ENCODE measurements around the gene GNAL.
A peak's percentile ranks its signal among the peaks of the same experiment; 100 is the strongest.

Gene GNAL

GRCh38 chr18:11785444-11786055 is 96.5 kb downstream of the GNAL start:
- Histone ChIP-seq H3K4me3 (ENCODE audit: low read length) (no peak overlapping the region), H3F3A (ENCODE audit: control insufficient read depth, insufficient read depth) (no peaks in the 10 kb centered on the region), H3K27ac (ENCODE audit: low read depth, low read length) (no peak overlapping the region), H4K20me1 (ENCODE audit: control insufficient read depth, insufficient read depth, low read depth, low read length) (no peaks in the 10 kb centered on the region), H3K36me3 (ENCODE audit: control insufficient read depth, low read length) (no peaks in the 10 kb centered on the region), H3K4me1 (ENCODE audit: control insufficient read depth, low read length) (peaks cover 19% of the 10 kb centered on the region), H3K27me3 (ENCODE audit: control insufficient read depth, low read length) (no peaks in the 10 kb centered on the region), H3K4me2 (ENCODE audit: low read length) (no peak overlapping the region), H3K9me3 (ENCODE audit: control insufficient read depth, insufficient read depth, low read length) (no peaks in the 10 kb centered on the region), H3K79me2 (ENCODE audit: control insufficient read depth, low read length) (no peaks in the 10 kb centered on the region), H3K9me2 (replicated peaks; ENCODE audit: control insufficient read depth, low read length) (no peaks in the 10 kb centered on the region)
- no peak for TF ChIP-seq CTCF (IDR thresholded peaks at IDR 0.05; ENCODE audit: low read depth, low read length, poor library complexity, severe bottlenecking)
- no peak for TF ChIP-seq EZH2phosphoT487 (IDR thresholded peaks at IDR 0.05; ENCODE audit: borderline replicate concordance, low read length)

- H3K79me2 ChIP-seq (ENCODE audit: control insufficient read depth, low read length), result no peaks in the 10 kb centered on the region
- no peaks in the 10 kb centered on the region for H3K9me2 ChIP-seq (replicated peaks; ENCODE audit: control insufficient read depth, low read length)
- peak overlapping the region; percentile 52 for H3K4me2 ChIP-seq (ENCODE audit: low read length)
- no peak overlapping the region for H3K27ac ChIP-seq (ENCODE audit: low read depth, low read length)
- no peaks in the 10 kb centered on the region for H3K9me3 ChIP-seq (ENCODE audit: control insufficient read depth, insufficient read depth, low read length)
- no peaks in the 10 kb centered on the region for H3F3A ChIP-seq (ENCODE audit: control insufficient read depth, insufficient read depth)
- H4K20me1 ChIP-seq (ENCODE audit: control insufficient read depth, insufficient read depth, low read depth, low read length), result no peaks in the 10 kb centered on the region
- TF ChIP-seq EZH2phosphoT487 (IDR thresholded peaks at IDR 0.05; ENCODE audit: borderline replicate concordance, low read length) (no peak), CTCF (IDR thresholded peaks at IDR 0.05; ENCODE audit: low read depth, low read length, poor library complexity, severe bottlenecking) (no peak)
- H3K27me3 ChIP-seq (ENCODE audit: control insufficient read depth, low read length), result no peaks in the 10 kb centered on the region
- peaks cover 23% of the 10 kb centered on the region for H3K4me1 ChIP-seq (ENCODE audit: control insufficient read depth, low read length)
- H3K4me3 ChIP-seq (ENCODE audit: low read length), result 0 out of 2 replicates have a peak overlapping the region, but pooled peaks have one; percentile 18
- H3K36me3 ChIP-seq (ENCODE audit: control insufficient read depth, low read length), result no peaks in the 10 kb centered on the region
Measured at GRCh38 chr18:11789716-11790510, 100.8 kb downstream of the GNAL start.

- no peaks in the 10 kb centered on the region for H3K36me3 ChIP-seq (ENCODE audit: control insufficient read depth, low read length)
- peaks cover 23% of the 10 kb centered on the region for H3K4me1 ChIP-seq (ENCODE audit: control insufficient read depth, low read length)
- H3K27ac ChIP-seq (ENCODE audit: low read depth, low read length), result no peak overlapping the region
- no peaks in the 10 kb centered on the region for H4K20me1 ChIP-seq (ENCODE audit: control insufficient read depth, insufficient read depth, low read depth, low read length)
- H3K4me3 ChIP-seq (ENCODE audit: low read length), result no peak overlapping the region
- no peaks in the 10 kb centered on the region for H3F3A ChIP-seq (ENCODE audit: control insufficient read depth, insufficient read depth)
- H3K4me2 ChIP-seq (ENCODE audit: low read length), result no peak overlapping the region
- H3K9me2 ChIP-seq (replicated peaks; ENCODE audit: control insufficient read depth, low read length), result no peaks in the 10 kb centered on the region
- no peaks in the 10 kb centered on the region for H3K9me3 ChIP-seq (ENCODE audit: control insufficient read depth, insufficient read depth, low read length)
- H3K79me2 ChIP-seq (ENCODE audit: control insufficient read depth, low read length), result no peaks in the 10 kb centered on the region
- TF ChIP-seq CTCF (IDR thresholded peaks at IDR 0.05; ENCODE audit: low read depth, low read length, poor library complexity, severe bottlenecking) (no peak), EZH2phosphoT487 (IDR thresholded peaks at IDR 0.05; ENCODE audit: borderline replicate concordance, low read length) (no peak)
- no peaks in the 10 kb centered on the region for H3K27me3 ChIP-seq (ENCODE audit: control insufficient read depth, low read length)
Measured at GRCh38 chr18:11791131-11791530, 102.1 kb downstream of the GNAL start.

All from DOHH2 (cell line).